ENCODE measurements around the gene TRMT2B. TPM values are rescaled to one million over a fixed set of nuclear protein-coding genes. Genes with fewer than 3 reads are reported as not detected.

The TRMT2B gene
- total RNA-seq, 1 donor from 2014 or later, result 20.7 TPM

GRCh38 chrX:100969408-100969807, 82.5 kb downstream of the TRMT2B start, which contains the start of gene ARL13A:
Gene ARL13A, plus strand, starts transcription at chrX:100969708. Its CDS starts 3,982 bp downstream, at chrX:100973690.
- DNase-seq (ENCODE audit: low spot score in 2 of 2, unreplicated experiment in 2 of 2), result no peak
- H3K27me3 Mint-ChIP-seq (ENCODE audit: low read depth), result no peaks in the 10 kb centered on the region
- H3K4me3 Mint-ChIP-seq, result no peak within 1 kb of the TSS
- H3K27ac Mint-ChIP-seq, result no peak within 1 kb of the TSS
- H3K4me1 Mint-ChIP-seq, result no peaks in the 10 kb centered on the region
- TF ChIP-seq CTCF (IDR thresholded peaks at IDR 0.05; ENCODE audit: unreplicated experiment), result no peak
- peaks cover 27% of the 10 kb centered on the region for H3K9me3 Mint-ChIP-seq
- H3K36me3 Mint-ChIP-seq, result peaks cover 3% of the 10 kb centered on the region

- DNase-seq (ENCODE audit: low spot score in 2 of 2, unreplicated experiment in 2 of 2), result no peak
- no peak for TF ChIP-seq CTCF (IDR thresholded peaks at IDR 0.05; ENCODE audit: unreplicated experiment)
- Mint-ChIP-seq H3K27ac (no peak overlapping the region), H3K4me1 (no peaks in the 10 kb centered on the region), H3K9me3 (peaks cover 42% of the 10 kb centered on the region), H3K27me3 (ENCODE audit: low read depth) (no peaks in the 10 kb centered on the region), H3K36me3 (no peaks in the 10 kb centered on the region), H3K4me3 (no peak overlapping the region)
These were observed 87.5 kb downstream of the TRMT2B start for GRCh38 chrX:100964362-100964761.

GRCh38 chrX:100962811-100963210, 89.1 kb downstream of the TRMT2B start:
- no peak overlapping the region for H3K4me3 Mint-ChIP-seq
- H3K27me3 Mint-ChIP-seq (ENCODE audit: low read depth), result no peaks in the 10 kb centered on the region
- H3K4me1 Mint-ChIP-seq, result no peaks in the 10 kb centered on the region
- H3K27ac Mint-ChIP-seq, result no peak overlapping the region
- no peak for TF ChIP-seq CTCF (IDR thresholded peaks at IDR 0.05; ENCODE audit: unreplicated experiment)
- DNase-seq (ENCODE audit: low spot score in 2 of 2, unreplicated experiment in 2 of 2), result no peak
- peaks cover 40% of the 10 kb centered on the region for H3K9me3 Mint-ChIP-seq
- H3K36me3 Mint-ChIP-seq, result no peaks in the 10 kb centered on the region

Other genes starting within 250 kb of the TRMT2B start
- 15.4 to 18.4 TPM (median 16.3 TPM) in 3 replicates for gene CSTF2, start 231.7 kb downstream of the TRMT2B start, total RNA-seq
- not detected in 3 replicates for gene NOX1, start 177.8 kb downstream of the TRMT2B start, total RNA-seq
- 0.90 to 1.0 TPM (median 0.96 TPM) in 3 replicates for gene XKRX, start 123.2 kb downstream of the TRMT2B start, total RNA-seq
- not detected in 3 replicates for gene ARL13A, start 82.4 kb downstream of the TRMT2B start, total RNA-seq
- gene TMEM35A, start 26.8 kb upstream of the TRMT2B start, total RNA-seq, result 6.2 to 6.8 TPM (median 6.7 TPM) in 3 replicates
- 7.7 to 9.6 TPM (median 8.3 TPM) in 3 replicates for gene CENPI, start 46.1 kb upstream of the TRMT2B start, total RNA-seq
- gene DRP2, start 167.7 kb upstream of the TRMT2B start, total RNA-seq, result 3.9 to 4.4 TPM (median 4.2 TPM) in 3 replicates
- 0.36 to 0.53 TPM (median 0.45 TPM) in 3 replicates for gene TAF7L, start 239.2 kb upstream of the TRMT2B start, total RNA-seq